Cardiac fibroblast (primary cell): Measurements from ENCODE around the gene KLHL6.

Experiments used
- DNase-seq, 2 donors: peaks; one replicate each; pipeline versions ENCODE4 v3.0.0 to v3.0.0-alpha.2; 2010; ENCODE audit warnings: low read depth in 2 of 2
- H3K4me3 ChIP-seq, 2 donors: replicated peaks in 1 of 2; 1 replicate in 1 of 2; 2 replicates in 1 of 2; pipeline ENCODE4 v1.5.1; 2011; ENCODE audit warnings: low read depth in 2 of 2, low read length in 2 of 2, mild to moderate bottlenecking in 2 of 2, moderate library complexity in 1 of 2
- CTCF ChIP-seq: IDR thresholded peaks from one replicate; pipeline ENCODE4 v1.5.1; 2011; ENCODE audit warnings: low read depth, mild to moderate bottlenecking, low read length, inconsistent platforms

KLHL6 gene

GRCh38 chr3:183449391-183449790, 106.1 kb downstream of the KLHL6 start:
- peak overlapping the region in 1 of 2 donors; percentile 13 for H3K4me3 ChIP-seq
- peak; percentile 48 to 51 for DNase-seq

GRCh38 chr3:183448369-183449128, 107.0 kb downstream of the KLHL6 start:
- no peak for DNase-seq
- TF ChIP-seq CTCF = no peak
- peak overlapping the region; percentile 74 to 94 for H3K4me3 ChIP-seq

More at GRCh38 chr3:183449391-183449790, 106.1 kb downstream of the KLHL6 start:
- TF ChIP-seq CTCF = peak; percentile 9

- peak overlapping the region; percentile 74 to 94 for H3K4me3 ChIP-seq
- TF ChIP-seq CTCF = no peak
- peak; percentile 82 to 86 for DNase-seq
Observed at GRCh38 chr3:183447206-183448001, 108.1 kb downstream of the KLHL6 start.

- DNase-seq = no peak
- TF ChIP-seq CTCF = no peak
- peak overlapping the region; percentile 74 to 94 for H3K4me3 ChIP-seq
Observed at GRCh38 chr3:183446838-183447205, 108.7 kb downstream of the KLHL6 start.

GRCh38 chr3:183444748-183445147, 110.8 kb downstream of the KLHL6 start:
- DNase-seq = no peak

More at GRCh38 chr3:183444748-183445147, 110.8 kb downstream of the KLHL6 start:
- TF ChIP-seq CTCF = no peak
- H3K4me3 ChIP-seq = no peak overlapping the region
